ENCODE results near the gene FANCC.
"Not testable (repeated sequence)": the region's sequence is repeated elsewhere in the genome, so short reads cannot be mapped to it uniquely, and the experiment has no call there.

FANCC gene

DNA sequence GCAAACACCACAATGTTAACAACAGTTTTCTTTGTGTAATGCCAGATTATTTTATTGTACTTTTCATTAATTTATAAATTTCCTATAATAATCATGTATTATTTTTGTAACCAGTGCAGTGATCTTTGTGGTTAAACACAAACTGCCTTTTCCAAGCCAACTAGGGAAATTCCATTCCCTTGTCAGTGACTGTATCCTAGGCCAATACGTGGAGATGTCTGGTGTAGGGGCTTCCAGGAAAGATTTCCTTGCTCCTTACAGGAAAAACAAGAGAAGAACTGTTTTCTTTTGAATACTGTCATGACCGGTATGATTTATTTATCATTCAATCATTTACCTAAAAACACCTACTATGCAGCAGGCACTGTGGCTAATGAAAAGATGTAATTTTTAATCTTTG is 31.4 kb downstream of the FANCC start:
- H3K9me3 ChIP-seq (ENCODE audit: control insufficient read depth in 5 of 5, low read length in 5 of 5): peaks cover 0 to 5% (median 0%) of the 10 kb centered on the region in 5 donors
- H3K36me3 ChIP-seq (ENCODE audit: control insufficient read depth in 5 of 5, insufficient read depth in 5 of 5, low read length in 5 of 5): no peaks in the 10 kb centered on the region
- H3K4me1 ChIP-seq (ENCODE audit: control insufficient read depth in 5 of 5, insufficient read depth in 5 of 5, low read length in 5 of 5): peaks cover 0 to 4% (median 0%) of the 10 kb centered on the region in 5 donors
- H3K4me3 ChIP-seq (ENCODE audit: low read depth in 1 of 5, low read length in 5 of 5): no peak overlapping the region
- no peak overlapping the region for H3K9ac ChIP-seq (ENCODE audit: low read length in 5 of 5)
- H3K27ac ChIP-seq (ENCODE audit: low read depth, low read length): no peak overlapping the region
- H3K27me3 ChIP-seq (ENCODE audit: control insufficient read depth in 5 of 5, insufficient read depth in 4 of 5, low read length in 5 of 5): no peaks in the 10 kb centered on the region

DNA sequence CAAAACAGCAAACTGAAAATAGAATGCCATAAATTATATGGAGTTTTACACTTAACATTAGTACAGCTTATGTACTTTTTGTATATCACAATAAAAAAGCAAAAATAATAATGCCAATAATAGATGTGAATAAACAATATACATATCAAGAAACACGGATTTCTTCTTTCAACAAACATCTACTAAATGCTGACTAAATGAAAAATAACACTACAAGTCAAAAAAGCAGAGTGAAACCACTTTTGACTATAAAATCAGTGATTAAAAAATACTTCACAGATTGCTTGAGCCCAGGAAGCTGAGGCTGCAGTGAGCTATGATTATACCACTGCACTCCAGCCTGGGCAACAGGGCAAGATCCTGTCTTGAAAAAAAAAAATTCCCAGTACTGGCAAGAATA is 32.2 kb downstream of the FANCC start:
- H3K4me3 ChIP-seq (ENCODE audit: low read depth in 1 of 5, low read length in 5 of 5): no peak overlapping the region
- H3K9ac ChIP-seq (ENCODE audit: low read length in 5 of 5): no peak overlapping the region
- H3K27me3 ChIP-seq (ENCODE audit: control insufficient read depth in 5 of 5, insufficient read depth in 4 of 5, low read length in 5 of 5): no peaks in the 10 kb centered on the region
- H3K27ac ChIP-seq (ENCODE audit: low read depth, low read length): no peak overlapping the region
- H3K4me1 ChIP-seq (ENCODE audit: control insufficient read depth in 5 of 5, insufficient read depth in 5 of 5, low read length in 5 of 5): peaks cover 0 to 4% (median 0%) of the 10 kb centered on the region in 5 donors
- peaks cover 0 to 7% (median 4%) of the 10 kb centered on the region in 5 donors for H3K9me3 ChIP-seq (ENCODE audit: control insufficient read depth in 5 of 5, low read length in 5 of 5)
- H3K36me3 ChIP-seq (ENCODE audit: control insufficient read depth in 5 of 5, insufficient read depth in 5 of 5, low read length in 5 of 5): no peaks in the 10 kb centered on the region

DNA sequence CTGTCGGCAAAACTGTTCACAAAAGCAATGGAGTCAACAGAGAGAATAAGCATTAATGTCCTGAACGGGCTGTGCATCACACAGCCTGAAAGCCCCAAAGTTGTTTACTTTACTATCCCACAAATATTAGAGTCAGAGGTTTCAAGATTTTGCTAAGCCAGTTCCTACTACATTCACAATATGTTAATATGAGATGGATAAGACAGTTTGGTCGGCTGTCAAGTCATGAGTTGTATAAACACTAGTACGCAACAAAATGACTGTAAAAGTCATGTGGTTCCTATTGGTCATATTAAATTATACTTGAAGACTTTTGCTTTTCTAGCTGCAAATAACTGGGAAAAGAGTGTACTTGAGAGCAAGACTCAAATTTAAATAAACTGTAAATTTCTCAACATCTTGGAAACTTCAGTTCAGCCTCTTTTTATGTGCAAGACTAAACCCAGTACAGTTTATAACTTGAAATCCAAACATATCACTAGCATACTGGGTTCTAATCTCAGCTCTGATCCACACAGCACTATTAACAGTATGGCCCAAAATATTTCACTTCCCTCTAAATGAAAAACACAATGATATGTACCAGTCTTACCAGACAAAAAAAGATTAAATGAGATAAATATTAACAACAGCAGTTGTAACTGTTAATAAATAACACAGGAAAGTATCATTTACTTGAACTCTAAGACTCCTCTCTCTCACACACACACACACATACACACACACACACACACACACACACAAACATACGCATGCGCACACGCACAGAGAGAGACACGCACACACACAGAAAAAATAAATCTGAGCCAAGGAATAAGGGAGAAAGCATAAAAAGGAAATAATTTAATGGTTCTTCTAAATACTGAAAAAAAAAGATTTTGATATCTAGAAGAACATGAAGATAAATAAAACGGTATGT is 33.1 kb downstream of the FANCC start:
- Histone ChIP-seq H3K36me3 (ENCODE audit: control insufficient read depth in 5 of 5, insufficient read depth in 5 of 5, low read length in 5 of 5) (no peaks in the 10 kb centered on the region), H3K27me3 (ENCODE audit: control insufficient read depth in 5 of 5, insufficient read depth in 4 of 5, low read length in 5 of 5) (no peaks in the 10 kb centered on the region), H3K4me3 (ENCODE audit: low read depth in 1 of 5, low read length in 5 of 5) (no peak overlapping the region), H3K9ac (ENCODE audit: low read length in 5 of 5) (no peak overlapping the region), H3K4me1 (ENCODE audit: control insufficient read depth in 5 of 5, insufficient read depth in 5 of 5, low read length in 5 of 5) (peaks cover 0 to 4% (median 0%) of the 10 kb centered on the region in 5 donors), H3K27ac (ENCODE audit: low read depth, low read length) (no peak overlapping the region), H3K9me3 (ENCODE audit: control insufficient read depth in 5 of 5, low read length in 5 of 5) (peaks cover 0 to 7% (median 4%) of the 10 kb centered on the region in 5 donors)

DNA sequence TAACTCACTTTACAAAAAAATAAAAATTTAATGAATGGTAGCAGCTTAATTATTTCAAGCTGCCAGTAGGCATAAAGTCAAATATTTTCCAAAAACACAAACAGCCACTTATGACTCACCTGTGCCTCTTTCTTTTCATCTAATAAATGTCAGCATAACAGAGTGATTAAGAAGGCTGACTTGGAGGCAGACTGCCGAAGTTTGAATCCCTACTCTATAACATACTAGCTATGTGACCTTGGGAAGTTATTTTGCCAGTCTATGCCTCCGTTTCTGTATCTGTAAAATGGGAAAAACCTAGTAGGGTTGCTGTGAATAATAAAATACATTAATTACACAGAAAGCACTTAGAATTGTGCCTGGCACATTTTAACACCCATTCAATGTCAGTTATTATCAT is 33.8 kb downstream of the FANCC start:
- H3K27ac ChIP-seq (ENCODE audit: low read depth, low read length): no peak overlapping the region

DNA sequence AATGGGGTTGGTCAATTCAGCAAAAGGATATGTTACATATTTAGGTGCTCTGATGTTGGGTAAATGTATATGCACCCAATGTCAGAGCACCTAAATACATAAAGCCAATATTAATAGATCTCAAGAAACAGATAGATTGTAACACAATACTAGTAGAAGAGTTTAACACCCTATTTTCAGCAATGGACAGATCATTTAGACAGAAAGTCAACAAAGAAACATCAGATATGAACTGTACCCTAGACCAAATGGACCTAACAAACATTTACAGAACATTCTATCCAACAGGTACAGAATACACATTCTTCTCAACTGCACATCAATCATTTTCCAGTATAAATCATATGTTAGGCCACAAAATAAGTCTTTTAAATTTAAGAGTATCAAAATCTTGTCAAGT is 35.2 kb downstream of the FANCC start:
- H3K27ac ChIP-seq (ENCODE audit: low read depth, low read length): no peak overlapping the region
- H3K4me3 ChIP-seq (ENCODE audit: low read depth in 1 of 5, low read length in 5 of 5): no peak overlapping the region
- H3K9ac ChIP-seq (ENCODE audit: low read length in 5 of 5): no peak overlapping the region
- no peaks in the 10 kb centered on the region for H3K27me3 ChIP-seq (ENCODE audit: control insufficient read depth in 5 of 5, insufficient read depth in 4 of 5, low read length in 5 of 5)
- H3K4me1 ChIP-seq (ENCODE audit: control insufficient read depth in 5 of 5, insufficient read depth in 5 of 5, low read length in 5 of 5): peaks cover 0 to 4% (median 0%) of the 10 kb centered on the region in 5 donors
- H3K36me3 ChIP-seq (ENCODE audit: control insufficient read depth in 5 of 5, insufficient read depth in 5 of 5, low read length in 5 of 5): no peaks in the 10 kb centered on the region
- peaks cover 0 to 7% (median 4%) of the 10 kb centered on the region in 5 donors for H3K9me3 ChIP-seq (ENCODE audit: control insufficient read depth in 5 of 5, low read length in 5 of 5)

More for the DNA sequence above, 33.8 kb downstream of the FANCC start:
- Histone ChIP-seq H3K9ac (ENCODE audit: low read length in 5 of 5) (no peak overlapping the region), H3K9me3 (ENCODE audit: control insufficient read depth in 5 of 5, low read length in 5 of 5) (peaks cover 0 to 7% (median 4%) of the 10 kb centered on the region in 5 donors), H3K4me3 (ENCODE audit: low read depth in 1 of 5, low read length in 5 of 5) (no peak overlapping the region), H3K36me3 (ENCODE audit: control insufficient read depth in 5 of 5, insufficient read depth in 5 of 5, low read length in 5 of 5) (no peaks in the 10 kb centered on the region), H3K27me3 (ENCODE audit: control insufficient read depth in 5 of 5, insufficient read depth in 4 of 5, low read length in 5 of 5) (no peaks in the 10 kb centered on the region), H3K4me1 (ENCODE audit: control insufficient read depth in 5 of 5, insufficient read depth in 5 of 5, low read length in 5 of 5) (peaks cover 0 to 4% (median 0%) of the 10 kb centered on the region in 5 donors)

DNA sequence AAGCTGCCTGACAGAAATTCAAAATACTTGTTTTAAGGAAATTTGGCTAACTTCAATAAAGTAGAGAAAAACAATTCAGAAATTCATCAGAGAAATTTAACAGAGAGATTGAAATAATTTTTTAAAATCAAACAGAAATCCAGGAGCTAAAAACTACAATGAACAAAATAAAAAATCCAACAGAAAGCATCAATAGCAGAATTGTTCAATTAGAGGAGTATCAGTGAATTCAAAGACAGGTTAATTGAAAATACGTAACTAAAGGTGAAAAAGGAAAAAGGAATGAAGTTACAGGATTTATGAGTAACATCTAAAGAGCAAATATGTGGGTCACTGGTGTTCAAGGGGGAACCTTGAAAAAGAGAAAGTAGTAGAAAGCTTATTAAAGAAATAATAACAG is 36.8 kb downstream of the FANCC start:
- H3K9ac ChIP-seq (ENCODE audit: low read length in 5 of 5): no peak overlapping the region
- peaks cover 0 to 7% (median 4%) of the 10 kb centered on the region in 5 donors for H3K9me3 ChIP-seq (ENCODE audit: control insufficient read depth in 5 of 5, low read length in 5 of 5)
- H3K27ac ChIP-seq (ENCODE audit: low read depth, low read length): no peak overlapping the region
- peaks cover 0 to 4% (median 0%) of the 10 kb centered on the region in 5 donors for H3K4me1 ChIP-seq (ENCODE audit: control insufficient read depth in 5 of 5, insufficient read depth in 5 of 5, low read length in 5 of 5)
- H3K27me3 ChIP-seq (ENCODE audit: control insufficient read depth in 5 of 5, insufficient read depth in 4 of 5, low read length in 5 of 5): no peaks in the 10 kb centered on the region
- H3K36me3 ChIP-seq (ENCODE audit: control insufficient read depth in 5 of 5, insufficient read depth in 5 of 5, low read length in 5 of 5): no peaks in the 10 kb centered on the region
- no peak overlapping the region for H3K4me3 ChIP-seq (ENCODE audit: low read depth in 1 of 5, low read length in 5 of 5)

DNA sequence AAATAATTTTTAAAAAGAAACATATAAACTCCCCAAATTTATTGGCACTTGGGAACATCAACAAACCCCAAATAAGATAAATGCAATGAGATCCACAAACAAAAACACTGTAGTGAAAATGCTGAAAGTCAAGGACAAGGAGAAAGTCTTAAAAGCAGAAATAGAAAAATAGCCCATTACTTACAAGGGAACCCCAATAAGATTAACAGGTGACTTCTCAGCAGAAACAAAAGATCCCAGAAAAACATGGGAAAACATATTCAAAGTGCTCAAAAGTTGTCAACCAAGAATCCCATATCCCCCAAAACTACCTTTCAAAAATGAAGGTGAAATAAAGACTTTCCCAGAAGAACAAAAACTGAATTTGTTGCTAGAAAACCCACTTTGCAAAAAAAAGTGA is 40.0 kb downstream of the FANCC start:
- Histone ChIP-seq H3K36me3 (ENCODE audit: control insufficient read depth in 5 of 5, insufficient read depth in 5 of 5, low read length in 5 of 5) (no peaks in the 10 kb centered on the region), H3K27ac (ENCODE audit: low read depth, low read length) (no peak overlapping the region), H3K9me3 (ENCODE audit: control insufficient read depth in 5 of 5, low read length in 5 of 5) (peaks cover 0 to 7% (median 4%) of the 10 kb centered on the region in 5 donors), H3K4me1 (ENCODE audit: control insufficient read depth in 5 of 5, insufficient read depth in 5 of 5, low read length in 5 of 5) (no peaks in the 10 kb centered on the region), H3K9ac (ENCODE audit: low read length in 5 of 5) (no peak overlapping the region), H3K27me3 (ENCODE audit: control insufficient read depth in 5 of 5, insufficient read depth in 4 of 5, low read length in 5 of 5) (no peaks in the 10 kb centered on the region), H3K4me3 (ENCODE audit: low read depth in 1 of 5, low read length in 5 of 5) (no peak overlapping the region)

DNA sequence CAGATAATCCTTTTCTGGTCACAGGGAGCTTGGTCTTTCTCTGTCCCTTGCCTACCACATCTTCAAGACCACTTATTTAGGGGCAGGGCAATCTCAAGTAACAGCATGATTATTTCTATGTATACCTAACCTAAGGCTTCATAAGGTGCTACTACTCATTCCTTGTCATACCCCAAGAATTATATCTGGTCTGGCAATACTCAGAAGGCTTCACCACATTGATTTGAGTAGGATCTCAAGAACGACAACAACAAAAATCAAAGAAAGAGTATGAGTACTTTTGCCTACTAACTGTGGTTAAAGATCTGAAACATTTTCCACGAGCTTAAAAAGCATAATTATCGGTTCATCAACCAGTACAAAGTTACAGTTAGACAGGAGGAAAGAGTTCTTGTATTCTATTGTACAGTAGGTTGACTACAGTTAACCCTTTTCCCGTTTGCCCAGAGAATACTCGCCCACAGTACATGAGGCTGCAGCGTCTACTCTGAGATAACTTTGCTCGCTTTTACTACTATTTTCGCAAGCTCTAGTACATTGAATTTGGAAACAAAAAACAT is 41.0 kb downstream of the FANCC start:
- Histone ChIP-seq H3K27me3 (ENCODE audit: control insufficient read depth in 5 of 5, insufficient read depth in 4 of 5, low read length in 5 of 5) (no peaks in the 10 kb centered on the region), H3K9ac (ENCODE audit: low read length in 5 of 5) (no peak overlapping the region), H3K4me3 (ENCODE audit: low read depth in 1 of 5, low read length in 5 of 5) (no peak overlapping the region), H3K36me3 (ENCODE audit: control insufficient read depth in 5 of 5, insufficient read depth in 5 of 5, low read length in 5 of 5) (no peaks in the 10 kb centered on the region), H3K27ac (ENCODE audit: low read depth, low read length) (no peak overlapping the region), H3K9me3 (ENCODE audit: control insufficient read depth in 5 of 5, low read length in 5 of 5) (peaks cover 0 to 6% (median 4%) of the 10 kb centered on the region in 5 donors), H3K4me1 (ENCODE audit: control insufficient read depth in 5 of 5, insufficient read depth in 5 of 5, low read length in 5 of 5) (no peaks in the 10 kb centered on the region)

DNA sequence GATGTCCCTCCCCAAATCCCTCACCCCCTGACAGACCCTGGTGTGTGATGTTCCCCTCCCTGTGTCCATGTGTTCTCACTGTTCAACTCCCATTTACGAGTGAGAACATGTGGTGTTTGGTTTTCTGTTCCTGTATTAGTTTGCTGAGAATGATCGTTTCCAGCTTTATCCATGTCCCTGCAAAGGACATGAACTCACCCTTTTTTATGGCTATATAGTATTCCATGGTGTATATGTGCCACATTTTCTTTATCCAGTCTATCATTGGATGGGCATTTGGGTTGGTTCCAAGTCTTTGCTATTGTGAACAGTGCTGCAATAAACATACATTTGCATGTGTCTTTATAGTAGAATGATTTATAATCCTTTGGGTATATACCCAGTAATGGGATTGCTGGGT is 43.3 kb downstream of the FANCC start:
- H3K9ac ChIP-seq (ENCODE audit: low read length in 5 of 5); H3K9me3 ChIP-seq (ENCODE audit: control insufficient read depth in 5 of 5, low read length in 5 of 5); H3K4me1 ChIP-seq (ENCODE audit: control insufficient read depth in 5 of 5, insufficient read depth in 5 of 5, low read length in 5 of 5); H3K4me3 ChIP-seq (ENCODE audit: low read depth in 1 of 5, low read length in 5 of 5); H3K36me3 ChIP-seq (ENCODE audit: control insufficient read depth in 5 of 5, insufficient read depth in 5 of 5, low read length in 5 of 5); H3K27me3 ChIP-seq (ENCODE audit: control insufficient read depth in 5 of 5, insufficient read depth in 4 of 5, low read length in 5 of 5); H3K27ac ChIP-seq (ENCODE audit: low read depth, low read length): not testable (repeated sequence)

DNA sequence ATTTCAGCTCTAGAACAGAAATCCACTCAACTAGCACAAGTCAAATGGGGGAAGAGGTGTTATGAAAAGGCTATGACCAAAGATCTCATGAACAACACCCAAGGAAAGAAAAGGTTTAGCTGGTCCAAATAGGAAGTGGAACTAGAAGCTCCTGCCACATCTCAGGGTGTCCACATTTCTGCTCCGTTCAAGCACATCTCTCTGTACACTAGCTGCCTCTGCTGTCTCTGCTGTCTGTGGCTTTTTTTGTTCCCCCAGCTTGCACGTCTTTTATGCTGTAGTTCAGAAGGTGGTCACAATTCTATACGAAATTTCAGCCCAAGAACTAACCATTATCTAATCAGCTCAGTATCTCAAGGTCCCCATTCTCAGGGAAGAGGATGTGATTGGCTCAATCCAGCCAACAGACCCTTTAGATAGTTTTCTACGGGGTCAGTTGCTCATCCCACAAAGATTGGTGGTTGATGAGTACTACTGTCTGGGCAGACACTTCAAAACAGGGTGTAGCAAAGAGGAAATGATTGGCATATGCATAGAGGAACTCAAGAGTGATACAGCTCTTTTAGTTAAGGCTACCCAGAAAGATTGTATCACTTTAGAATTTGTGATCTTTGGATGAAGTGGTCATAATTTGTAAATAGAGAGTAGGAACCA is 44.0 kb downstream of the FANCC start:
- Histone ChIP-seq H3K4me1 (ENCODE audit: control insufficient read depth in 5 of 5, insufficient read depth in 5 of 5, low read length in 5 of 5) (no peaks in the 10 kb centered on the region), H3K4me3 (ENCODE audit: low read depth in 1 of 5, low read length in 5 of 5) (no peak overlapping the region), H3K27ac (ENCODE audit: low read depth, low read length) (no peak overlapping the region), H3K36me3 (ENCODE audit: control insufficient read depth in 5 of 5, insufficient read depth in 5 of 5, low read length in 5 of 5) (no peaks in the 10 kb centered on the region), H3K9ac (ENCODE audit: low read length in 5 of 5) (no peak overlapping the region), H3K27me3 (ENCODE audit: control insufficient read depth in 5 of 5, insufficient read depth in 4 of 5, low read length in 5 of 5) (no peaks in the 10 kb centered on the region), H3K9me3 (ENCODE audit: control insufficient read depth in 5 of 5, low read length in 5 of 5) (peaks cover 0 to 2% (median 0%) of the 10 kb centered on the region in 5 donors)
